Lower leg skin (tissue), 3 donors: ENCODE results near the gene CD38.

ENCODE experiments used
- CTCF ChIP-seq, 3 donors: fragments of 450-650 bp; IDR thresholded peaks; one replicate each; pipeline ENCODE4 v1.5.1; 2016; ENCODE audit warnings: antibody characterized with exemption in 3 of 3, mild to moderate bottlenecking in 3 of 3, moderate library complexity in 2 of 3
- POLR2A ChIP-seq, 2 donors: fragments of 450-650 bp; IDR thresholded peaks; one replicate each; pipeline ENCODE4 v1.6.1; 2016 to 2017; ENCODE audit warnings: antibody characterized with exemption in 2 of 2, mild to moderate bottlenecking in 1 of 2, moderate library complexity in 1 of 2

- TF ChIP-seq CTCF (IDR thresholded peaks at IDR 0.05) (no peak), POLR2A (IDR thresholded peaks at IDR 0.05) (no peak)
These were observed 97.7 kb downstream of the CD38 start for GRCh38 chr4:15875663-15876460.
